Measurements from ENCODE around the gene DEFB129.

The DEFB129 gene

GRCh38 chr20:227439-228105 is 514 bp downstream of the DEFB129 start:
- no peaks in the 10 kb centered on the region for H3K27me3 ChIP-seq (replicated peaks; ENCODE audit: insufficient read depth, low read length)
- TF ChIP-seq EZH2phosphoT487 (IDR thresholded peaks at IDR 0.05; ENCODE audit: low read length) (no peak), EZH2 (optimal IDR thresholded peaks at IDR 0.05; ENCODE audit: low read depth, low read length) (no peak)
- TF ChIP-seq, protein P1, sequence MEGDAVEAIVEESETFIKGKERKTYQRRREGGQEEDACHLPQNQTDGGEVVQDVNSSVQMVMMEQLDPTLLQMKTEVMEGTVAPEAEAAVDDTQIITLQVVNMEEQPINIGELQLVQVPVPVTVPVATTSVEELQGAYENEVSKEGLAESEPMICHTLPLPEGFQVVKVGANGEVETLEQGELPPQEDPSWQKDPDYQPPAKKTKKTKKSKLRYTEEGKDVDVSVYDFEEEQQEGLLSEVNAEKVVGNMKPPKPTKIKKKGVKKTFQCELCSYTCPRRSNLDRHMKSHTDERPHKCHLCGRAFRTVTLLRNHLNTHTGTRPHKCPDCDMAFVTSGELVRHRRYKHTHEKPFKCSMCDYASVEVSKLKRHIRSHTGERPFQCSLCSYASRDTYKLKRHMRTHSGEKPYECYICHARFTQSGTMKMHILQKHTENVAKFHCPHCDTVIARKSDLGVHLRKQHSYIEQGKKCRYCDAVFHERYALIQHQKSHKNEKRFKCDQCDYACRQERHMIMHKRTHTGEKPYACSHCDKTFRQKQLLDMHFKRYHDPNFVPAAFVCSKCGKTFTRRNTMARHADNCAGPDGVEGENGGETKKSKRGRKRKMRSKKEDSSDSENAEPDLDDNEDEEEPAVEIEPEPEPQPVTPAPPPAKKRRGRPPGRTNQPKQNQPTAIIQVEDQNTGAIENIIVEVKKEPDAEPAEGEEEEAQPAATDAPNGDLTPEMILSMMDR (IDR thresholded peaks at IDR 0.05; ENCODE audit: low read length), result no peak
- H3F3A ChIP-seq (ENCODE audit: insufficient read depth, low read length), result no peaks in the 10 kb centered on the region
- H3K9me2 ChIP-seq (replicated peaks; ENCODE audit: insufficient read depth, low read length), result no peaks in the 10 kb centered on the region
- no peaks in the 10 kb centered on the region for H3K36me3 ChIP-seq (replicated peaks; ENCODE audit: insufficient read depth, low read length)
- peak overlapping the region; percentile 58 for H2AFZ ChIP-seq (ENCODE audit: low read length)
- H3K27ac ChIP-seq (ENCODE audit: low read length), result peak overlapping the region; percentile 29; the same call in 1 of the 2 replicates
- no peak overlapping the region for H3K9ac ChIP-seq (ENCODE audit: low read length)
- no peak overlapping the region for H3K4me3 ChIP-seq (ENCODE audit: low read length)
- peak; percentile 11 for DNase-seq
- no peaks in the 10 kb centered on the region for H3K79me2 ChIP-seq (ENCODE audit: low read length)
- H3K4me2 ChIP-seq (ENCODE audit: low read depth, low read length), result 0 out of 2 replicates have a peak overlapping the region, but pooled peaks have one; percentile 13
- no peaks in the 10 kb centered on the region for H3K9me3 ChIP-seq (replicated peaks; ENCODE audit: insufficient read depth, low read length)
- peaks cover 5% of the 10 kb centered on the region for H3K4me1 ChIP-seq (ENCODE audit: low read length)
- no peaks in the 10 kb centered on the region for H4K20me1 ChIP-seq (ENCODE audit: insufficient read depth, low read length)

- no peak for TF ChIP-seq EZH2phosphoT487 (IDR thresholded peaks at IDR 0.05; ENCODE audit: low read length)
- TF ChIP-seq EZH2 (optimal IDR thresholded peaks at IDR 0.05; ENCODE audit: low read depth, low read length), result no peak
- TF ChIP-seq, protein P1 (IDR thresholded peaks at IDR 0.05; ENCODE audit: low read length), result no peak
- Histone ChIP-seq H3K4me3 (ENCODE audit: low read length) (no peak overlapping the region), H3K4me1 (ENCODE audit: low read length) (peaks cover 5% of the 10 kb centered on the region; the same call in 1 of the 2 replicates), H4K20me1 (ENCODE audit: insufficient read depth, low read length) (no peaks in the 10 kb centered on the region), H3K27ac (ENCODE audit: low read length) (no peak overlapping the region), H3F3A (ENCODE audit: insufficient read depth, low read length) (no peaks in the 10 kb centered on the region), H2AFZ (ENCODE audit: low read length) (no peak overlapping the region), H3K27me3 (replicated peaks; ENCODE audit: insufficient read depth, low read length) (no peaks in the 10 kb centered on the region), H3K9me2 (replicated peaks; ENCODE audit: insufficient read depth, low read length) (no peaks in the 10 kb centered on the region), H3K4me2 (ENCODE audit: low read depth, low read length) (no peak overlapping the region), H3K9me3 (replicated peaks; ENCODE audit: insufficient read depth, low read length) (no peaks in the 10 kb centered on the region), H3K36me3 (replicated peaks; ENCODE audit: insufficient read depth, low read length) (no peaks in the 10 kb centered on the region), H3K9ac (ENCODE audit: low read length) (no peak overlapping the region), H3K79me2 (ENCODE audit: low read length) (no peaks in the 10 kb centered on the region)
- no peak for DNase-seq
Measured at GRCh38 chr20:235891-236290, 8.8 kb downstream of the DEFB129 start.

- Histone ChIP-seq H2AFZ (ENCODE audit: low read length) (peak overlapping the region; percentile 59), H4K20me1 (ENCODE audit: insufficient read depth, low read length) (no peaks in the 10 kb centered on the region), H3F3A (ENCODE audit: insufficient read depth, low read length) (no peaks in the 10 kb centered on the region), H3K36me3 (replicated peaks; ENCODE audit: insufficient read depth, low read length) (no peaks in the 10 kb centered on the region), H3K4me1 (ENCODE audit: low read length) (peaks cover 5% of the 10 kb centered on the region; the same call in 1 of the 2 replicates), H3K4me3 (ENCODE audit: low read length) (peak overlapping the region; percentile 20; the same call in 1 of the 2 replicates), H3K27ac (ENCODE audit: low read length) (no peak overlapping the region), H3K9me2 (replicated peaks; ENCODE audit: insufficient read depth, low read length) (no peaks in the 10 kb centered on the region), H3K27me3 (replicated peaks; ENCODE audit: insufficient read depth, low read length) (no peaks in the 10 kb centered on the region), H3K9ac (ENCODE audit: low read length) (no peak overlapping the region), H3K4me2 (ENCODE audit: low read depth, low read length) (peak overlapping the region; percentile 39), H3K79me2 (ENCODE audit: low read length) (no peaks in the 10 kb centered on the region), H3K9me3 (replicated peaks; ENCODE audit: insufficient read depth, low read length) (no peaks in the 10 kb centered on the region)
- DNase-seq, result no peak
- TF ChIP-seq EZH2 (optimal IDR thresholded peaks at IDR 0.05; ENCODE audit: low read depth, low read length) (no peak), EZH2phosphoT487 (IDR thresholded peaks at IDR 0.05; ENCODE audit: low read length) (no peak)
- TF ChIP-seq, protein P1 (IDR thresholded peaks at IDR 0.05; ENCODE audit: low read length), result no peak
Measured at GRCh38 chr20:237489-237888, 10.4 kb downstream of the DEFB129 start.

All from MM.1S (cell line).